ENCODE data around the gene TMEM231. TPM values are rescaled to one million over a fixed set of nuclear protein-coding genes. Genes with fewer than 3 reads are reported as not detected.
"Not testable (repeated sequence)": the region's sequence is repeated elsewhere in the genome, so short reads cannot be mapped to it uniquely, and the experiment has no call there.

Gene TMEM231, protein sequence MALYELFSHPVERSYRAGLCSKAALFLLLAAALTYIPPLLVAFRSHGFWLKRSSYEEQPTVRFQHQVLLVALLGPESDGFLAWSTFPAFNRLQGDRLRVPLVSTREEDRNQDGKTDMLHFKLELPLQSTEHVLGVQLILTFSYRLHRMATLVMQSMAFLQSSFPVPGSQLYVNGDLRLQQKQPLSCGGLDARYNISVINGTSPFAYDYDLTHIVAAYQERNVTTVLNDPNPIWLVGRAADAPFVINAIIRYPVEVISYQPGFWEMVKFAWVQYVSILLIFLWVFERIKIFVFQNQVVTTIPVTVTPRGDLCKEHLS
- 10.4 and 10.6 TPM in 2 replicates for total RNA-seq
- 13.5 TPM for polyA plus RNA-seq (2012)

DNA sequence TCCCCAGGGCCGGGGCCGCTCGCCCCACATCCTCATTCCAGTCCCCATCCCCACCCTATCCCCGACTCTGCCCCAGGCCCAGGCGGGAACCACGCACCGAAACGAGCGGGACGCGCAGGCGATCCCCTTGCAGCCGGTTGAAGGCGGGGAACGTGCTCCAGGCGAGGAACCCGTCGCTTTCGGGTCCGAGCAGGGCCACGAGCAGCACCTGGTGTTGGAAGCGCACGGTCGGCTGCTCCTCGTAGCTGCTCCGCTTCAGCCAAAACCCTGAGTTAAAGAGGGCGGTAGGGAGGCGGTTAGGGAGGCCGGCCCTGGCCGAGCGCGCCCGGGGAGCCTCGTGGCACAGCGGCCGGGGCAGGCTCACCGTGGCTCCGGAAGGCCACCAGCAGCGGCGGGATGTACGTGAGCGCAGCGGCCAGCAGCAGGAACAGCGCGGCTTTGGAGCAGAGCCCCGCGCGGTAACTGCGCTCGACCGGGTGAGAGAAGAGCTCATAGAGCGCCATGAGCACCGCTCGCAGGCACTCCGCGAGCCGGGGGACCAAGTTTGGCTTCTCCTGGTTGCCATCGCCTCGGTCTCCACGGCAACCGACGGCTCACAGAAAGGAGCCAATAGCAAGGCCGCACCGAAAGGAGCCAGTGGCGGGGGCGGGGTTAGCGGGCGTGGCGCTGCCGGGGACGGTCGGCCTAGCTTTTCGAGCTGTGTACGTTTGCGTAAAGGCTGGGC lies at the start of gene TMEM231:
Gene TMEM231 (minus strand): TSS at position 546 of the 724 bp plus-strand sequence. CDS start 43 bp downstream, at position 503.
- peak; percentile 96 for DNase-seq (ENCODE audit: low read depth)

DNA sequence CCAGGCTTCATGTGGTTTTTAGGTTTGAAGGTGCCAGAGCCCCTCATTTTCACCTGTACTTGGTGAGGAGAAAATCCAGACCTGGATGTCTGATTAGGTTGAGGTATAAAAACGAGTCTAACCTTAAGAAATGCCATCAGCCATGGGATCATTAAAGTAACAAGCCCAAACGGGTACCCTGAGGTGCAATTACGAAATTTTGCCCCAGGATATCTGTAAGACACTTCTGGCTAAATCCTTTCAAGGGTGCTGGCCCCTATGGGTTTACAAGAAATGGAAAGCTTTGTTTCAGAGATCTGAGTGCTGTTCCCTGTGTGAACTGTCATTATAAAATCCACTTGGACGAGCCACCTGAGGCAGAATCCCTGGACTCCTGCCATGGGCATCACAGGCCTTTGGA lies 47.2 kb upstream of the TMEM231 start:
- DNase-seq (ENCODE audit: low read depth), result no peak

DNA sequence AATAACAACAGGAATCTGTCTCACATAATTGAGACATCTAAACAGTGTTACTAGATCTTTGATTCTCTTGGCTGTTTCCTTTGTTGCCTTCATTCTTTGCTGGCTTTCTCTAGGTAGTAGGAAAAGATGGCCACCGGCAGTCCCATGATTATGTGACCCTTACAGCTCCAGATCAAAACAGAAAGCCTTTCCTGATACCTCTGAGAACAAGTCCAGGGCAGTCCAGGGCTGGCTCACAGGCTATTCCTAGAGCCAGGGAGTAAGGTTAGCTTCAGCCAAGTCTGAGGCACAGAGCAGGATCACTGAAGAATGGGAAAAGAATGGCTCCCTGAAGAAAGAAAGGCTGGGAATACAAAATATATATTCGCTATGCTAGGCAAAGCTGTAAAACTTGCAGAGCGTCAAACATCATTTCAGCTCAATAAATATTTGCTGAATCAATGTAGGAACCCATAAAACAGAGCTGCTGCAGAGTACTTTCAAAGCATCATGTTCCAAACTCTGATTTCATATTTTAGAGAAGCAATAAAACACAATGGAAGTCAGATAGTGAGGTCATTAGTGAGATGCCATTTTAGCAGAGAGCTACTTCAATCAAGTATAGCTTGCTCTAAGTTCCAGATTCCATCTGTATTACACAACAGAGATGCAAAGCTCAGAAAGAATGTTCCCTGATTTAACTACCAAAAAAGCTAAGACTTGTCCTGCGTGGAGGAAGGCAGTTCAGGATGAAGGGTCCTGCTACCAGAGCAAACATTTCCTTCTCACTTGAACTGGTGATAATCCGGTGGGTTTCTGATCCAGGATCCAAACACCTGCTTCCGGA lies 43.6 kb upstream of the TMEM231 start:
- no peak for DNase-seq (ENCODE audit: low read depth)

DNA sequence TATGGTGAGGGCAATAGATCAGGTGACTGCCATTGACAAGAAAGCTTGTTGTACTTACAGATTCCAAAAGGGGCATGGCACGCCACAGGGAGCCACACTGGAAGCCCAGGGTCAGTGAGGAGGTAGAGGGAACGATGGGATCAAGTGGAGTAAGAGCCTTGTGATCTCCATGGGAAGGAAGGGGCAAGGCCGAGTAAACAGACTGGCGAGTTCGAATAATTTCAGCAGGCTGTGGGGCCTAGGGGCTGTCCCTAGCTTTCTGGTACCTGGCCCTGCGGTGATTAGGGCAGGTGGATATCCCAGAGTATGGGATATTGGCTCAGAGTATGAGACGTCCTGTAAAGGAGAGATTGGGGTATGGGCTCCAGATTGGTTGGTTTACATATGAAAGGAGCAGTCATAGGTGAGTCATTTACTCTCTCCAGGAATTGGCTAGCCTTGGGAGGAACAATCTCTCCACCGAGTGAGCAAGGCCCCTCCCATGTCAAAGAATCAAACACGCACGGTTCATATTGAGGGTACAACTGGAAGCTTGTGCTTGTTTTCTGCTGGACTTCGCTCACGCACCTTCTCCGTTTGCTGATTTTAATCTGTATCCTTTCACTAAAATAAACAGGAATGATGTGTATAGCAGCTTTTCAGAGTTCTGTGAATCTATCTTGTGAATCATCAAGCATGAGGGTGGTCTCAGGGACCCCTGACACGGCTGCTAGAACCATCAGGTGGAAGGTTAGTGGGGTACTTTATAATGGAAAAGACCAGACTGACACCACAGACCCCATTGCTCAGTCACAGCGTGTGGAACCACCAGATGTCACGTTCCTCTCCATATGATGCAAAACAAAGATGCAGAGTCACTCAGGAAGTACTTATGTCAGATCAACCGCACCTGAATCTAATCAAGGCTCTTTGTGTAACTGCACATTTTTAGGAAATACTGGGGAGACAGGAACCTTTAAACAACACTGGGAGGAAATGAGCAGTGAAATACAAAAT lies 38.1 kb upstream of the TMEM231 start:
- no peak for DNase-seq (ENCODE audit: low read depth)

DNA sequence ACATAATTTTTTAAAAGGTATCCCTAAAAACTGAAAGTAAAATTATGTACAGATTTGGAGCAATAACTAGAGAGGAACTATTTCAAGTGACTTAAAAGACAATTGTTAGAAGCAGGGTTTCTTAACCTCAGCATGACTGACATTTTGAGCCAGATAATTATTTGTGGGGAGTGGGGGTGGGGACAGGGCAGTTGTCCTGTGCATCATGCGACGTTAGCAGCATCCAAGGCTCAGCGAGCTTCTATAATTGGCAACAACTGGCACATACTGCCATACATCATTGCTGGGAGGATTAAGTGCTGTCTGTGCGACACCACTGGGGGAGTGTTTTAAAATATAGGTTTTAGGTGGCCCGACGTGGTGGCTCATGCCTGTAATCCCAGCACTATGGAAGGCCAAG lies 37.3 kb upstream of the TMEM231 start:
- DNase-seq (ENCODE audit: low read depth), result no peak

DNA sequence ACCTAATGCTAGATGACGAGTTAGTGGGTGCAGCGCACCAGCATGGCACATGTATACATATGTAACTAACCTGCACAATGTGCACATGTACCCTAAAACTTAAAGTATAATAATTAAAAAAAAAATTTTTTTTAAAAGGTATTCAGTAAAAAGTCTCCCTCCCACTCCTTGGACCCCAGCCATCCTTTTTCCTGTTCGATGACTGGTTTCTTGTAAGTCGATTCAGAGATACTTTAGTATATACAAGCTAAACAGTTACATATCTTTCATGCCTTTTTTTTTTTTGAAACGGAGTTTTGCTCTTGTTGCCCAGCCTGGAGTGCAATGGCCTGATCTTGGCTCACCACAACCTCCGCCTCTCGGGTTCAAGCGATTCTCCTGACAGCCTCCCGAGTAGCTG lies 35.9 kb upstream of the TMEM231 start:
- DNase-seq (ENCODE audit: low read depth), result not testable (repeated sequence)

DNA sequence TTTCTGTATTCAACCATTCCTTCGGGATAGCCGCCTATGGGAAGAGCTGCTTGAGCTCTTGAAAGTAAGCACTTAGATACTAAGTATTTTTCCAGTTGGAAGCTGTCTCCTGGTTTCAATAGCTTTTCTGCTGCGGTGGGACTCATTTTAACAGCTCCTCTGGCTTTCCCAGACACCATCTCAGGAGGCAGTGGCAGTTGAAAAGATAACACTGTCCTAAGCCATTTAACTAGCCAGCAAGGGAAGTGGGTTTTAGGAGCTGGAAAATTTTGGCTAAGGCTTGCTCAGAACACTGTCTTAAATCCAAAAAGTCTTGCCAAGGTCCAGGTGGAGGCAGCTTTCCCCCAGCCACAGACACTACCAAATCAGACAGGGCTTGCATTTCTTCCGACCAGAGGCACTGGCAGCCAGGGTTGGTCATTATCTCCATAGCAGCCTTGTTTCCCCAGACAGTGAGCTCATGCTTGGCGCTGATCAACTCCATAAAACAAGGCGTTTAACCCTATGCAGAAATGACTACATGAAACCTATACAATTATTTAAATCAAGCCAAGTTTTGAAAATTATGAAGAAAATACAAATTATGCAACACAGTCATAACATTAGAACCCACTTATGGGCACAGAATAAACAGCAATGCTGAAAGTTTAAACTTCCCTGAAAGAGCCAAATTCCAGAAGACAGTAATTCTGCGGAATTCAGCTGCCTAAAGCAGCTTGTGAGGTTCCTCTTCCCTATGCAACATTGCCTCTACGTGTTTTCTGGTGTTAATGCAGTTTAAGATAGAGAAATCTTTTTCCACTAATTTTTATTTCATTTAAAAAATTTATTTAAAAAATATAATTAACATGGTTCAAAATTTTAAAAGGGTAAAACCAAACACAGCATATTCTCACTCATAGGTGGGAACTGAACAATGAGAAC lies 35.1 kb upstream of the TMEM231 start:
- DNase-seq (ENCODE audit: low read depth), result peak; percentile 14

DNA sequence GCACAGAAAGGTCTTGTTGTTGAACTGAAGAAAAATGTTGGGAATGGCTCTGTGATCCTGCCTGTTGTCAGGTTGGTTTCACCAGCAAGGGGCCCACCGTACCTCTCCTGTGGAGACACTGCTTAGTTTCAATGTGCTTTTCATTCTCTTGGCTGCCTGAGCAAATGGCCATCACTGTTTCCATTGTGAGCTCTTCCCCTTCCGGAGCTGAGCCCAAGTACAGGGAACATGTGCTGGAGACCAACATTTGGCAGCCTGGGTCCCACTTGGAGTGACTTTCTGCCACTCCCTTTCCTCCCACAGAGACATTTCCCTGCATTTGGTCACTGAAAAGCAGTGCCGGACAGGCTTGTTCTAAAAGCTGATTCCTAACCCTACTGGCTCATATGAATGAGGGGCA lies 33.3 kb upstream of the TMEM231 start:
- DNase-seq (ENCODE audit: low read depth), result no peak

DNA sequence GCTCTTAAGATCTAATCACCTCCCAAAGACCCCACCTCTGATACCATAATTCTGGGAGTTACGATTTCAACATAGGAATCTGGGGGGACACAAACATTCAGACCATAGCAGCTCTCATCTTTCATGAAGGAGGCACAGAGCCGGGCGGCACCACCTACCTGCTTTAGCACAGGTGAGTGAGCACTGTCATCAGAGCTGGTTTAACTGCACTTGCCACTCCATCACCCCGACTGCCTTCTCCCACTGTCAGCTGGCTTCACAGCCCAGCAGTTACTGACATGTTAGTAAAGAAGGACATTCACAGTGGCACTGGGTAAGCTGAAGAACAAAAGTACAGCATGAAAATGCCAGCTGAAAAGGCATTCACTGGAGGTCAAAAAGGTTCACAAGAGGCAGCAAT lies 32.7 kb upstream of the TMEM231 start:
- no peak for DNase-seq (ENCODE audit: low read depth)

DNA sequence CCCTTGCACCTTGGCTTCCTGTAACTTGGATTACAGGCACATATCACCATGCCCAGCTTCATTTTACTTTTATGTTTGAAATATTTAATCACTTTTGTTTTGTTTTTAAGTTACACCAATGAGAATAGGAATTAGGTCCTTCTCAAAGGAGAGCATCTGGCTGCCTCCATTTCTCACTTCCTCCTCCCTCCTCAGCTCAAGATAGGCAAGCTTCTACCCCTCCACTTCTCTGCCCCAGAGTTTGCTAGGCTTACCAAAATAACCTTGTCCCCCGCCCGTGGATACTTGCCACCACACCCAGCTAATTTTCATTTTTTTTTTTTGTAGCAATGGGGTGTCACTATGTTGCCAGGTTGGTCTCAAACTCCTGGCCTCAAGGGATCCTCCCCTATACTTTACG lies 28.1 kb upstream of the TMEM231 start:
- DNase-seq (ENCODE audit: low read depth), result no peak

DNA sequence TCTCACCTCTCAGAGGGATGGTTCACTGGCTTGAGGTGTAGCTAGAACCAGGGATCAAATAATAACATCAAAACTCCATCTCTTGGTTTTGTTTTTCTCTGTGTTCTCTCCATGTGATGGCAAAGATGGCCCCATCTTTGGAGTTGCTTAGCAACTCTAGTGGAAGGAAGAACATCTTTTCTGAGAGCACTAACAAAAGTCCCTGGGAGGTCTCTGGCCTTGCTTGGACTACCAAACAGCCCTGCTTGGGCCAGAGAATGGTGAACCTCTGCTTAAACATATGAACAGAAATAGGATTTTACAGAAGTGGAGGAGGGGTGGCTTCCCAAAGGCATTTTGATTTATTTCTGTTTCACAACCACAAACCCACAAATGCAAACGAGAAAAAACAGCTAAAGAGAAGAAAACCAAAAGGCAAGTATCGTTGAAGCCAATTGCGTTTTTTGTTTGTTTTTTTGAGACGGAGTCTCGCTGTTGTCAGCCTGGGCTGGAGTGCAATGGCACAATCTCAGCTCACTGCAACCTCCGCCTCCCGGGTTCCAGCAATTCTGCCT lies 23.3 kb upstream of the TMEM231 start:
- no peak for DNase-seq (ENCODE audit: low read depth)

DNA sequence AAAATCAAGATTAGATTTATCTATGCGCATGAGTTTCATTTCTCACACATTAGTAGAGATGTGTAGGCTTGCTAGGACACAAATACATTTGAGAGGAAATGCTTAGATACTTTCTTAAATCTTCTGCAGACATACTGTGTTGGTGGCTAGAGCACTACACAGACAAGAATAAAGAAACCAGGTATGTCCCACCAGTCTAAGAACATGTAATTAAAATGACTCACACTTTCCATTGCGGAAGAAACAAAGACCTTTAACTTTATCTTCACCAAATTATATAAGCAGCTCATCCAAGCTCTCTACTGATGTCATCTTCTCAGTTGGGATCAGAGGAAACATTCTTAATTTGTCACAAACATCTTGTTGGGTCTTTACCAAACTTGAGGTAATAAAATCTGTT lies 22.7 kb upstream of the TMEM231 start:
- no peak for DNase-seq (ENCODE audit: low read depth)

DNA sequence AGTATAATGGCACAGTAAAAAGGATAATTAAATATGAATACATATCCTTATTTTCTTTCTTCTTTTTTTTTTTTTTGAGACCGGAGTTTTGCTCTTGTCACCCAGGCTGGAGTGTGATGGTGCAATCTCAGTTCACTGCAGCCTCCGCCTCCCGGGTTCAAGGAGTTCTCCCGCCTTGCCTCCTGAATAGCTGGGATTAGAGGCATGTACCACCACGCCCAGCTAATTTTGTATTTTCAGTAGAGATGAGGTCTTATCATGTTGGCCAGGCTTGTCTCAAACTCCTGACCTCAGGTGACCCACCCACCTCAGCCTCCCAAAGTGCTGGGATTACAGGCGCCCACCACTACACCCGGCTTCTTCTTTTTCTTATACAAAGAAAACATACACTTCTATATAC lies 22.2 kb upstream of the TMEM231 start:
- no peak for DNase-seq (ENCODE audit: low read depth)

DNA sequence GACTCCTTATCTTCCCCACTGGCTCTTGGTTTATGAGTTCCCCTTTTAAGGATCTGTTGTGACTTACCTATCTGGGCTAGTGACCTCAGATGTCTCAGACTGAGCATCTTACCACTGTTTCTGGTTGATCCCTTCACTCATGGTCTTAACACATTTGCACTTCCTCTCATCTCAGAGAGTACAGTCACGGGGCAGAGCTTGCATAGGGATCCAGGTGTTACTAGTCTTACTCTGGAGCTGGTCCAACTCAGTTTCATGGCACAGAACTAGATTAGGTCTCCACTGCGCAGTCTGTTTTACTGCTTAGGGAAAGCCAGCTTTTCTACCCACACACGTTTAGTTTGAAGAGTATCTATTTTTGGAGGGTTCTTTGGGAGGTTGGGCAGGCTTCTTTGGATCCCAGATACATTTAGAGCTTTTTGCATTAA lies 20.3 kb upstream of the TMEM231 start:
- no peak for DNase-seq (ENCODE audit: low read depth)

DNA sequence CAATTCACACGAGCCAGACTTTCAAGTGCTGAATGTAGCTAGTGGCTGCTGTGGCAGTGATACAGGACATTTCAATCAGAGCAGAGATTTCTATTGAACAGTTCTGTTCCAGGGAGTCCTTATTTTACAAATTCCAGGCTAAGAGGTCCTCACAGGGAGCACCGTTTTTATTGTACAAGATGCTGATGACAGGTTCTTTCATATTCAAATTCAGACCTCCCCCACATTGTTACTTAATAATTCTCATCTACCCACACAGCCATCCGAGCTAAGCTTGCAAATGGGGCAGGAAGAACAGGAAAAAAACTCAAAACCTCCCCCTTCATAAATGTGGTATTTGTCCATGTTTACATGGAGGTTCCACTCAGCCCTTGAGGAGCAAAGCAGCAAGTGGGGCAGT lies 19.9 kb upstream of the TMEM231 start:
- DNase-seq (ENCODE audit: low read depth), result no peak

DNA sequence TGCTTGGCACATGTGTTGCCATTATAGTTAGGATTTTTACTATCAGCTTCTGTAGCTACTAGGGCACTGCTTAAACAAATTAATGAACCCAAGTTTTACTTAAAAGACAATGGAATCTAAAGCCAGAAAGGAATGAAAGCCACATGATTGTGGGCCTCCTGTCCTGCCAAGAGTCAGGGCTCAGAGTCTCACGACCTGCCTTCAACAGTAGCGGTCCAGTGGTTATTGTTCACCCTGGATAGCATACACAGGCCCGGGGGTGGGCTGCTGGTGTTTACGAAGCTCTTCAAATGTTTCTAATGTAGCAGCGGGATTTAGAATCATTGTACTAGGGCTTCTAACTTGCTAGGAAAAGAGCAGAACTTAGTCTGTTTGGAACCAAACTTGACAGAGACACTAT lies 17.9 kb upstream of the TMEM231 start:
- no peak for DNase-seq (ENCODE audit: low read depth)

DNA sequence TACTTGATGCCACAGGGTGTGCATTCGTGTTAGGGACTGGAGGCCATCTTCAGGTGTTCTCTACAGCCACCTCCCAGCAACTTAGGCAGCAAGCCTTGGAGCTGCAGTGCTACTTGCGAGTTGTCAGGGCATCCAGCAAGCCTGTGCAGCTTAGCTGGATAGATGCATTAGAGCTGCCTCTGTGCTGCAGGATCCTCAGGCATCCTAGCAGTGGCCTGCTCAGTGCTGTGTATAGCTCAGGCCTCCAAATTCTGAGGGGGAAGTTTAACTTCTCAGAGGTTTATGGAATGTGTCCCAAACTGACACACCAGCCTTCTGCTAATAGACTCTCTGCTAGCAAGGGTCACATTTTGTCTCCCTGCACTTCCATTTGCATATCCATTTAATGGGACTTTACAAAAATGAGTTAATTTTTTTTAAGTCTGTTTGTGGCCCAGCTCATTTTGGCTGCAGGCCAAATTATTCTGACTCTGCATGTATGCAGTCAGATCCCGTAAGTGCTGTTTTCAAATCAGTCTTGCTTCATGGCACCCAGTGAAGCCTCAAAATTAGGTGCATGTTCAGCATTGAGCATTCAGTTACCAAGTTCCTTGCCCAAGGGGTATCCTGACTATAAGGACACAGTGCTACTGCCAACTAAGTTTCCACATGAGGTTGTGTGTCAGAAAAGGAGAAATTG lies 17.0 kb upstream of the TMEM231 start:
- no peak for DNase-seq (ENCODE audit: low read depth)

DNA sequence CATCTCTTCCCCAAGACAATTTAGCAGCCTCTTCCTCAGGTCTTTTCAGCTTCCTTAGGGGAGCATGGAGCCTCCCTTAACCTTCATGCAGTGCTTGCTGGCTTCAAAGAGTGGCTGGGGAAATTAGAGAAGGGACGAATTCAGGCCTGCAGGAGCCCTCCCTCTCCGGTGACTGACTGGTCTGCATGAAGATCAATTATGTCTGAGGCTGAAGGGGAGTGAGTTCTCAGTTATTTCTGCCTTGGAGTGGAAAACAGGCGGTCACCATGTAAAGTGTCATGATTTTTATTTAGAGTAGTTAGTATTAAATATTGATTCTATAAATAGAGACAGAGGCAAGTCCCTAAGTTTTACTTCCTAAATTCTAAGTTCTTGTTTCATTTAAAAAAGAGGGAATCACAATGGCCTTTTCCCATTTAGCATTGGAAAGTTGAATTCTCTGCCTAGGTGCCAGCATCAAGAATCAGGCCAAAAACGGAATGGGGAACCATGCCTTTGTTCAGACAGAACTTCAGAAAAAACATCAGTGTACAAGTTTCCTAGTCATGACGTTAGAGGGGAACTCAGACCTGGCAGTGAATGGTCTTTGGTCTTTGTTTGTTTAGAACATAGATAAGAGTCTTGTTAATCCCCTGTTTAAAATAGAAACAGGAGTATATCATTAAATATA lies 14.5 kb upstream of the TMEM231 start:
- DNase-seq (ENCODE audit: low read depth), result no peak

All from myocyte (in vitro differentiated cells).